D721Med (cell line): Measurements from ENCODE around the gene E4F1.

Source experiments
- DNase-seq: peaks from one replicate; pipeline ENCODE4 v3.0.0; 2011; ENCODE audit warnings: low spot score; ENCODE audit not compliant: insufficient read length
- FAIRE-seq: peaks from 2 replicates; lab custom pipeline; 2011; peaks lifted over from hg19 to GRCh38; lab: Jason Lieb, UNC
- CTCF ChIP-seq: IDR thresholded peaks from 2 replicates; pipeline ENCODE4 v1.5.1; 2012; ENCODE audit warnings: mild to moderate bottlenecking, control low read depth; ENCODE audit not compliant: insufficient read depth; ENCODE audit errors: missing control alignments

Gene E4F1

GRCh38 chr16:2284001-2284770 is 60.8 kb downstream of the E4F1 start:
- DNase-seq (no peak), FAIRE-seq (no peak)
- no peak for TF ChIP-seq CTCF

GRCh38 chr16:2284797-2285576 is 61.6 kb downstream of the E4F1 start:
- DNase-seq (no peak), FAIRE-seq (no peak)
- no peak for TF ChIP-seq CTCF
